H9 (cell line): ENCODE measurements around the gene KCNH1. TPM values are rescaled to one million over a fixed set of nuclear protein-coding genes. Genes with fewer than 3 reads are reported as not detected.
A peak's percentile ranks its signal among the peaks of the same experiment; 100 is the strongest.

Experiments used
- DNase-seq: peaks from one replicate; pipeline ENCODE4 v3.0.0-alpha.2; 2017
- H2AFZ ChIP-seq: one replicate; pipeline ENCODE4 v1.6.1; 2013; ENCODE audit warnings: mild to moderate bottlenecking, low read length, control low read depth, moderate library complexity
- H2AK5ac ChIP-seq: 2 replicates; pipeline ENCODE4 v1.6.1; 2013; ENCODE audit warnings: low read length, control low read depth, mixed read lengths; ENCODE audit not compliant: insufficient read length
- H2BK120ac ChIP-seq: one replicate; pipeline ENCODE4 v1.6.1; 2013; ENCODE audit warnings: low read depth, mild to moderate bottlenecking, low read length, control low read depth, inconsistent platforms; ENCODE audit not compliant: poor library complexity, severe bottlenecking
- H2BK12ac ChIP-seq: 2 replicates; pipeline ENCODE4 v1.6.1; 2013; ENCODE audit warnings: low read length, control low read depth, mixed read lengths, low read depth; ENCODE audit not compliant: insufficient read length
- H2BK15ac ChIP-seq: 2 replicates; pipeline ENCODE4 v1.6.1; 2013; ENCODE audit warnings: low read depth, low read length, control low read depth
- H2BK20ac ChIP-seq: one replicate; pipeline ENCODE4 v1.6.1; 2013; ENCODE audit warnings: low read depth, mild to moderate bottlenecking, low read length, control low read depth, inconsistent platforms; ENCODE audit not compliant: poor library complexity, severe bottlenecking
- H2BK5ac ChIP-seq: 2 replicates; pipeline ENCODE4 v1.6.1; 2013; ENCODE audit warnings: low read length, control low read depth, mixed read lengths; ENCODE audit not compliant: insufficient read length
- H3K14ac ChIP-seq: 2 replicates; pipeline ENCODE4 v1.6.1; 2013; ENCODE audit warnings: low read length, control low read depth; ENCODE audit not compliant: insufficient read depth
- H3K18ac ChIP-seq: 2 replicates; pipeline ENCODE4 v1.6.1; 2013; ENCODE audit warnings: low read depth, mild to moderate bottlenecking, mixed read lengths, low read length, control low read depth; ENCODE audit not compliant: insufficient read length
- H3K23ac ChIP-seq: 2 replicates; pipeline ENCODE4 v1.6.1; 2013; ENCODE audit warnings: low read length, control low read depth, mixed read lengths, low read depth; ENCODE audit not compliant: insufficient read length
- H3K23me2 ChIP-seq: 2 replicates; pipeline ENCODE4 v1.6.1; 2013; ENCODE audit warnings: low read depth, mild to moderate bottlenecking, mixed read lengths, low read length, control low read depth; ENCODE audit not compliant: insufficient read length, poor library complexity, severe bottlenecking
- H3K27ac ChIP-seq: 2 replicates; pipeline ENCODE4 v1.5.1; 2013; ENCODE audit warnings: low read length, control low read depth, mixed read lengths, low read depth; ENCODE audit not compliant: insufficient read length
- H3K27me3 ChIP-seq: 2 replicates; pipeline ENCODE4 v1.6.1; 2013; ENCODE audit warnings: low read length, control low read depth, inconsistent platforms; ENCODE audit not compliant: insufficient read depth
- H3K4ac ChIP-seq: 2 replicates; pipeline ENCODE4 v1.6.1; 2013; ENCODE audit warnings: low read depth, mild to moderate bottlenecking, control low read depth, inconsistent platforms, low read length, moderate library complexity
- H3K4me1 ChIP-seq: 2 replicates; pipeline ENCODE4 v1.6.1; 2013; ENCODE audit warnings: low read length, control low read depth, inconsistent platforms; ENCODE audit not compliant: insufficient read depth
- H3K4me2 ChIP-seq: 2 replicates; pipeline ENCODE4 v1.6.1; 2013; ENCODE audit warnings: low read length, control low read depth, mixed read lengths; ENCODE audit not compliant: insufficient read length, insufficient read depth
- H3K56ac ChIP-seq: 2 replicates; pipeline ENCODE4 v1.6.1; 2013; ENCODE audit warnings: low read depth, mild to moderate bottlenecking, mixed read lengths, low read length, control low read depth; ENCODE audit not compliant: insufficient read length
- H3K79me1 ChIP-seq: 2 replicates; pipeline ENCODE4 v1.6.1; 2013; ENCODE audit warnings: low read depth, mild to moderate bottlenecking, moderate library complexity, low read length, control low read depth, inconsistent platforms; ENCODE audit not compliant: insufficient read depth, poor library complexity, severe bottlenecking
- H3K79me2 ChIP-seq: 2 replicates; pipeline ENCODE4 v1.6.1; 2013; ENCODE audit warnings: low read length, control low read depth, inconsistent platforms; ENCODE audit not compliant: insufficient read depth
- H3K9ac ChIP-seq: 2 replicates; pipeline ENCODE4 v1.6.1; 2013; ENCODE audit warnings: low read length, control low read depth, mixed read lengths; ENCODE audit not compliant: insufficient read length; ENCODE audit errors: extremely low read depth
- H3K9me3 ChIP-seq: one replicate; pipeline ENCODE4 v1.6.1; 2013; ENCODE audit warnings: low read depth, low read length, inconsistent platforms; ENCODE audit not compliant: control insufficient read depth
- H3T11ph ChIP-seq: one replicate; pipeline ENCODE4 v1.6.1; 2013; ENCODE audit warnings: mild to moderate bottlenecking, low read length, control low read depth, inconsistent platforms
- H4K20me1 ChIP-seq: one replicate; pipeline ENCODE4 v1.6.1; 2013; ENCODE audit not compliant: control insufficient read depth, insufficient read length, insufficient read depth
- H4K5ac ChIP-seq: 2 replicates; pipeline ENCODE4 v1.6.1; 2013; ENCODE audit warnings: low read depth, mild to moderate bottlenecking, mixed read lengths, low read length, control low read depth; ENCODE audit not compliant: insufficient read length
- H4K8ac ChIP-seq: replicated peaks from 2 replicates; pipeline ENCODE4 v1.6.1; 2013; ENCODE audit warnings: low read length, control low read depth, mixed read lengths, low read depth; ENCODE audit not compliant: insufficient read length
- H4K91ac ChIP-seq: 2 replicates; pipeline ENCODE4 v1.6.1; 2013; ENCODE audit warnings: low read depth, mild to moderate bottlenecking, moderate library complexity, mixed read lengths, low read length, control low read depth; ENCODE audit not compliant: insufficient read length
- H3K27ac Mint-ChIP-seq, 3 experiments: 2 replicates in 2 of 3; 3 replicates in 1 of 3; pipeline ENCODE4 v1.8.0; 2020 to 2021; ENCODE audit warnings: mixed read lengths in 3 of 3, mild to moderate bottlenecking in 1 of 3, moderate library complexity in 1 of 3
- H3K27me3 Mint-ChIP-seq: 2 replicates; pipeline ENCODE4 v1.8.0; 2021; ENCODE audit warnings: low read depth, mild to moderate bottlenecking, moderate library complexity, mixed read lengths
- H3K36me3 Mint-ChIP-seq, 3 experiments: 2 replicates in 2 of 3; 3 replicates in 1 of 3; pipeline ENCODE4 v1.8.0; 2020 to 2021; ENCODE audit warnings: low read depth in 3 of 3, mixed read lengths in 3 of 3; ENCODE audit not compliant: insufficient read depth in 1 of 3
- H3K4me1 Mint-ChIP-seq, 2 experiments: 2 replicates each; pipeline ENCODE4 v1.8.0; 2020; ENCODE audit warnings: mixed read lengths in 2 of 2
- H3K4me3 Mint-ChIP-seq, 2 experiments: 2 replicates in 1 of 2; 3 replicates in 1 of 2; pipeline ENCODE4 v1.8.0; 2020 to 2021; ENCODE audit warnings: mild to moderate bottlenecking in 2 of 2, mixed read lengths in 2 of 2, moderate library complexity in 1 of 2
- H3K9me3 Mint-ChIP-seq, 2 experiments: 2 replicates in 1 of 2; 3 replicates in 1 of 2; pipeline ENCODE4 v1.8.0; 2020; ENCODE audit warnings: mild to moderate bottlenecking in 2 of 2, mixed read lengths in 2 of 2, moderate library complexity in 1 of 2
- WGBS: extraction: QIAGEN DNeasy Blood & Tissue Kit; methylation state at CpG from one replicate; pipeline ENCODE4 v1.1.7; 2013; ENCODE audit warnings: missing lambda C conversion rate, low lambda C conversion rate, mixed read lengths; ENCODE audit not compliant: insufficient read length; ENCODE audit errors: extremely low coverage; 5-methylcytosine and 5-hydroxymethylcytosine counted together
- total RNA-seq: library from RNA; stranded (reverse); gene quantifications from 2 replicates; pipeline ENCODE4 v1.2.1, GENCODE V29; 2021
- TF ChIP-seq, protein P1 (sequence below): fragments of 200-600 bp; sonication (generic); conservative IDR thresholded peaks from 3 replicates; pipeline ENCODE4 v1.8.0; 2021; ENCODE audit warnings: antibody characterized with exemption, mild to moderate bottlenecking

Gene KCNH1
- total RNA-seq, 1 experiment from 2014 or later, result 0.11 TPM

DNA sequence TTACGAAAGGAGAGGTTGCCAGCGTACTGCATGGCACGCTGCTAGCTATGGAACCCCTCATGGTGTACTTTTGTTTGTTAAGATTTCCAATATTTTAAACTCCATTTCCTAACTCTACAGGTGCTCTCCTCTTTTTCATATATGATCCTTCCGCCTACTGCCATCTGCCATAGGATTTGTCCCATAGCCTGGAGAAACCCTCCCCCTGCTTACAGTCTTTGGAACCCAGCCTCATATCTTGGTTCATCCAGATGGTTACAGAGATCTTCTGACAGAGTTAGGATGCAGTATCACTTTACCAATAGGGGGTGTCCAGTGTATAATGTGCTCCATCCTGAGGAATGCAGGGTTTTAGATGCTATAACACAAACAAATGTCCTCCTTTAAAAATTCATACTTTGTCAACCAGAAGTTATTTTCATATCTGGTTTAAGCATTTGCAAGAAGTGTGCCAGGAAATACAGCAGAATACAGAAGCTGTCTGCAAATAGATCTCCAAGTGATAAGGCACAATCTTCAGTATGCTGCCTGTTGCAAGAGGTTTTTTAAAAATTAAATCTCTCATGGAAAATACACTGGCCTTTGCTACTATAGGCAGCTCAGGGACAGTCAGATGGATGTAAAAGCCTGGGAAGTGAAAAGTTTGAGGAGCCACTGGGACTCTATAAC lies 377.8 kb downstream of the KCNH1 start:
- Mint-ChIP-seq H3K4me1 (peaks cover 20 to 25% of the 10 kb centered on the region in 2 experiments), H3K9me3 (peaks cover 6 to 8% of the 10 kb centered on the region in 2 experiments; a peak in 4 of 5 replicates), H3K27ac (no peak overlapping the region), H3K27me3 (peaks cover 5% of the 10 kb centered on the region), H3K36me3 (no peaks in the 10 kb centered on the region; a peak in 2 of 7 replicates), H3K4me3 (no peak overlapping the region)
- Histone ChIP-seq H3K27ac (no peak overlapping the region), H3K4me1 (peaks cover 4% of the 10 kb centered on the region; the same call in 1 of the 2 replicates), H2AFZ (no peak overlapping the region), H3K79me2 (no peaks in the 10 kb centered on the region), H3K9me3 (no peaks in the 10 kb centered on the region), H2BK5ac (no peak overlapping the region), H2BK15ac (no peak overlapping the region), H3K18ac (no peak overlapping the region), H3K14ac (no peak overlapping the region), H4K5ac (no peak overlapping the region), H3K4me2 (no peak overlapping the region), H3K9ac (no peak overlapping the region), H3K23me2 (no peaks in the 10 kb centered on the region), H2BK20ac (no peak overlapping the region), H4K8ac (no peak overlapping the region), H2BK120ac (no peak overlapping the region), H3K56ac (no peak overlapping the region), H3K23ac (no peak overlapping the region), H4K20me1 (no peaks in the 10 kb centered on the region), H4K91ac (no peak overlapping the region), H3K4ac (no peak overlapping the region), H3T11ph (no peak overlapping the region), H2AK5ac (no peak overlapping the region), H2BK12ac (no peak overlapping the region), H3K79me1 (no peaks in the 10 kb centered on the region), H3K27me3 (no peaks in the 10 kb centered on the region)
- TF ChIP-seq, protein P1, sequence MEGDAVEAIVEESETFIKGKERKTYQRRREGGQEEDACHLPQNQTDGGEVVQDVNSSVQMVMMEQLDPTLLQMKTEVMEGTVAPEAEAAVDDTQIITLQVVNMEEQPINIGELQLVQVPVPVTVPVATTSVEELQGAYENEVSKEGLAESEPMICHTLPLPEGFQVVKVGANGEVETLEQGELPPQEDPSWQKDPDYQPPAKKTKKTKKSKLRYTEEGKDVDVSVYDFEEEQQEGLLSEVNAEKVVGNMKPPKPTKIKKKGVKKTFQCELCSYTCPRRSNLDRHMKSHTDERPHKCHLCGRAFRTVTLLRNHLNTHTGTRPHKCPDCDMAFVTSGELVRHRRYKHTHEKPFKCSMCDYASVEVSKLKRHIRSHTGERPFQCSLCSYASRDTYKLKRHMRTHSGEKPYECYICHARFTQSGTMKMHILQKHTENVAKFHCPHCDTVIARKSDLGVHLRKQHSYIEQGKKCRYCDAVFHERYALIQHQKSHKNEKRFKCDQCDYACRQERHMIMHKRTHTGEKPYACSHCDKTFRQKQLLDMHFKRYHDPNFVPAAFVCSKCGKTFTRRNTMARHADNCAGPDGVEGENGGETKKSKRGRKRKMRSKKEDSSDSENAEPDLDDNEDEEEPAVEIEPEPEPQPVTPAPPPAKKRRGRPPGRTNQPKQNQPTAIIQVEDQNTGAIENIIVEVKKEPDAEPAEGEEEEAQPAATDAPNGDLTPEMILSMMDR, result no peak
- DNase-seq, result peak; percentile 5
- no CpG with 5 or more reads among the region's 4 CpGs for WGBS
